HUES64 (cell line): ENCODE measurements around the gene MPO.
A peak's percentile ranks its signal among the peaks of the same experiment; 100 is the strongest.

Experiments
- H3K27ac ChIP-seq: 2 replicates; pipeline ENCODE4 v1.7.0; 2013; ENCODE audit warnings: low read depth, low read length, inconsistent platforms
- H3K27me3 ChIP-seq: 2 replicates; pipeline ENCODE4 v1.6.1; 2013; ENCODE audit warnings: mild to moderate bottlenecking, low read length; ENCODE audit not compliant: insufficient read depth
- H3K36me3 ChIP-seq: 2 replicates; pipeline ENCODE4 v1.6.1; 2013; ENCODE audit warnings: mild to moderate bottlenecking, low read length; ENCODE audit not compliant: insufficient read depth
- H3K4me1 ChIP-seq: 2 replicates; pipeline ENCODE4 v1.6.1; 2013; ENCODE audit warnings: mild to moderate bottlenecking, low read length, moderate library complexity; ENCODE audit not compliant: insufficient read depth
- H3K4me3 ChIP-seq: 2 replicates; pipeline ENCODE4 v1.5.1; 2013; ENCODE audit warnings: mild to moderate bottlenecking, low read length, moderate library complexity
- H3K9ac ChIP-seq: 2 replicates; pipeline ENCODE4 v1.6.1; 2013; ENCODE audit warnings: mild to moderate bottlenecking, low read depth, low read length
- H3K9me3 ChIP-seq: 2 replicates; pipeline ENCODE4 v1.6.1; 2013; ENCODE audit warnings: low read depth, low read length; ENCODE audit not compliant: insufficient read depth
- WGBS: fragments of 150-250, 120-280 bp; methylation state at CpG from one replicate; pipeline ENCODE4 v1.1.7; 2013; ENCODE audit warnings: missing lambda C conversion rate; 5-methylcytosine and 5-hydroxymethylcytosine counted together

MPO gene

GRCh38 chr17:58234512-58234911 is 46.2 kb downstream of the MPO start:
- Histone ChIP-seq H3K4me1 (0 out of 2 replicates have a peak, but pooled peaks cover 5% of the 10 kb centered on the region), H3K36me3 (no peaks in the 10 kb centered on the region), H3K27me3 (peaks cover 50% of the 10 kb centered on the region), H3K27ac (no peak overlapping the region), H3K9ac (no peak overlapping the region), H3K4me3 (no peak overlapping the region), H3K9me3 (no peaks in the 10 kb centered on the region)
- WGBS = 96% methylated on average over 3 of the region's 3 CpGs

- no peak overlapping the region for H3K4me3 ChIP-seq
- H3K4me1 ChIP-seq = peaks cover 13% of the 10 kb centered on the region
- no peaks in the 10 kb centered on the region for H3K9me3 ChIP-seq
- 89% methylated on average over 3 of the region's 3 CpGs for WGBS
- H3K27ac ChIP-seq = no peak overlapping the region
- H3K9ac ChIP-seq = no peak overlapping the region
- H3K36me3 ChIP-seq = no peaks in the 10 kb centered on the region
- H3K27me3 ChIP-seq = peaks cover 40% of the 10 kb centered on the region
Observed at GRCh38 chr17:58233543-58233942, 47.2 kb downstream of the MPO start.

DNA sequence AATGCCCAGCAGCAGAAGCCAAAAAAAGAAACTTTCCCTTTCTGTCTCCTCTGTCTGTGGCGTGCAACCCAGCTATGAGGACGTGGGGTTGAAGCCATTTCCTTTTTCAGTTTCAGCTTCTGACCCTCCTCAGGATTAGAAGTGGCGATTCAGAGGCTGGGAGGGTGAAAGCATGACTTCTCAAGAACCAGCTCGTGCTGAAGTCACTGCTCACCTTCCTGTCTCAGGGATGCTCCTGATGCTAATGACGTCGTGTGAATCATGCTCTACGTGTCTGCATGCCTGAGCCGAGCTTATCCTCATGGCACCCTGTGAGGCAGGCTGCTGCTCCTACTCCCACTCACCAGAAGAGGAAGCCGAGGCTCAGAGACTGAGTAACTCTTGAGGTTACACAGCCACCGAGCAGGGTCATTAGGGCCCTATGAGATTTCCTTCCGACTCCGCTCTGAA is 48.0 kb downstream of the MPO start:
- Histone ChIP-seq H3K4me3 (no peak overlapping the region), H3K36me3 (no peaks in the 10 kb centered on the region), H3K27ac (no peak overlapping the region), H3K9ac (no peak overlapping the region), H3K9me3 (no peaks in the 10 kb centered on the region), H3K27me3 (peaks cover 44% of the 10 kb centered on the region), H3K4me1 (peaks cover 18% of the 10 kb centered on the region)
- 58% methylated on average over 12 of the region's 12 CpGs for WGBS

DNA sequence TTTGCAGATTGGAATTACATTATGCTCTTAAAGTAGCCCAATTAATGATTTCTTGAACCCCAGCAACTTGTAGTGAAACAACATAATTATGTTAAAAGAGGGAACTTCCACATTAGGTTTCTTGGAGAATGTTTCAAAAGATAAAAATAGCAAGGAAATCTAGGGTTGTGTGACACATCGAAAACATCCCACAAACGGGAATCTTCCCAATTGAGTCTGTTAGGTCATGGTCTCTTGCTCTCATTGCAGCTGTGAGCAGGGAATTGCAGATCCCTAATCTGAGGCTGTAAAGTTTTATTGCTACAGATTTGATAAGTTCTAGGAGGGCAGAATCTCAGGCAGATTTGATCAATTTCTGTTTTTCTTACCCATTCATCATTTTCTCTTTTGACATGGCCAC is 49.1 kb downstream of the MPO start:
- Histone ChIP-seq H3K4me3 (no peak overlapping the region), H3K9me3 (no peaks in the 10 kb centered on the region), H3K27me3 (peaks cover 45% of the 10 kb centered on the region), H3K36me3 (no peaks in the 10 kb centered on the region), H3K27ac (no peak overlapping the region), H3K9ac (no peak overlapping the region), H3K4me1 (peaks cover 18% of the 10 kb centered on the region)
- WGBS = 96% methylated on average over 2 of the region's 2 CpGs

GRCh38 chr17:58229881-58230280 is 50.9 kb downstream of the MPO start:
- no peak overlapping the region for H3K9ac ChIP-seq
- H3K36me3 ChIP-seq = no peaks in the 10 kb centered on the region
- peaks cover 18% of the 10 kb centered on the region for H3K4me1 ChIP-seq
- H3K27me3 ChIP-seq = peaks cover 51% of the 10 kb centered on the region
- no peak overlapping the region for H3K27ac ChIP-seq
- H3K4me3 ChIP-seq = no peak overlapping the region
- 95% methylated on average over 4 of the region's 4 CpGs for WGBS
- H3K9me3 ChIP-seq = no peaks in the 10 kb centered on the region

DNA sequence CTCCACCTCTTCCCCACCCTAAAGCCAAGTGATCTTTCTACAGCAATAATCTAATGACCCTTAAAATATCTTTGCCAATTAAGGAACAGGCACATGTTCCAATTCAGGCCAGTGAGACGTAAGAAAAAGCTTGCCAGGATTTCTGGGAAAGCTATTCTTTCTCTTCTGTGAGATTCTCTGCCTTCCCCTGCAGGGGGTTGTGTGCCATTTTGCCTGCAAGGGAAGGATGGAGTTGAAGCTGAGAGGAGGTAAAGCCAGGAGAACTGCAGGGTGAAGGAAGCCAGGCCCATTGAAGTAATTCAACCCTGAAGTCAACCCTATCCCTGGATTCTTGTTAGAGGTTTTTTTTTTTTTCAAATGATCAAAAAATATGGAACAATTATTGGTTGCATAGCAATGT is 51.4 kb downstream of the MPO start:
- H3K9me3 ChIP-seq = no peaks in the 10 kb centered on the region
- peaks cover 49% of the 10 kb centered on the region for H3K27me3 ChIP-seq
- H3K27ac ChIP-seq = 0 out of 2 replicates have a peak overlapping the region, but pooled peaks have one; percentile 29
- H3K4me3 ChIP-seq = no peak overlapping the region
- 58% methylated on average over 1 of the region's 1 CpG for WGBS
- H3K9ac ChIP-seq = no peak overlapping the region
- no peaks in the 10 kb centered on the region for H3K36me3 ChIP-seq
- H3K4me1 ChIP-seq = peaks cover 21% of the 10 kb centered on the region

DNA sequence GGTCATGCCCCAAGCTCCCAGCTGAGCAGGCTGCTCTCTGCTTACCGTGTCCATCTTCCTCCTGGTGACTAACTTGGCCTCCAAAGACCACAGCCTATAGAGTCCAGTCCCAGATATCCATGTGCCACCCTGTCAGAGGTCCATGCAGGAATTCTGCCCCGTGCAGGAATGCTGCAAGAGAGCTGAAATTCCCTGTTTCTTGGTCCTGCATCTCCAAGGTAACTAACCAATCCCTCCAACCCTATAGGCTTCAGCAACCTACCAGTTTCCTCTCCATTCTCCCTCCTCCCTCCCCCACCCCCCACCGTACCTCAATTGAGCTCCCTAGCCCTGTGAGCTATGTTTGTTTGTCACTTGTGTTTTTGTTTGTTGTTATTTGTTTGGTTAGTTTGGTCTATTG is 52.1 kb downstream of the MPO start:
- Histone ChIP-seq H3K4me1 (peaks cover 25% of the 10 kb centered on the region), H3K27ac (no peak overlapping the region), H3K36me3 (no peaks in the 10 kb centered on the region), H3K27me3 (peaks cover 49% of the 10 kb centered on the region), H3K9me3 (no peaks in the 10 kb centered on the region), H3K4me3 (no peak overlapping the region), H3K9ac (no peak overlapping the region)
- WGBS = 60% methylated on average over 2 of the region's 3 CpGs

DNA sequence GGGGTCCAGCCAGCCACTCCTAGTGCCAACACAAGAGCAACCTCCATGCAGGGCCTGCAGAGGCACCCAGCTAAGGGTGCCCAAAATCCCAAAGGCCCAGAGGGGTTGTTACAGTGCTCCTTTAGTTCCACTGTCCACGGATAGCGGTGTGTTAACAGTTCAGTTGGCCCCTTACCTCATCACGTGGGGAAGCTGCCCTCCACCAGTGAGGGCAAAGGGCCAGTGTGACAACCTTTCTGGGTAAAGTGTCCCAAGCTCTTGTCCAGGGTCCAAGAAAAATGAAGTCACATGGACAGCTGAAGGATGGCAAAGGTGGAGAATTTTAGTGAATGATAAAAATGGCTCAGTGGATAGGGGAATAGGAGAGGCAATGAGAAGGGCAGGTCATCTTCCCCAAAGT is 53.0 kb downstream of the MPO start:
- WGBS = 92% methylated on average over 3 of the region's 3 CpGs
- Histone ChIP-seq H3K27me3 (peaks cover 52% of the 10 kb centered on the region), H3K4me1 (peaks cover 21% of the 10 kb centered on the region), H3K9me3 (no peaks in the 10 kb centered on the region), H3K36me3 (no peaks in the 10 kb centered on the region), H3K4me3 (no peak overlapping the region), H3K9ac (no peak overlapping the region), H3K27ac (no peak overlapping the region)

DNA sequence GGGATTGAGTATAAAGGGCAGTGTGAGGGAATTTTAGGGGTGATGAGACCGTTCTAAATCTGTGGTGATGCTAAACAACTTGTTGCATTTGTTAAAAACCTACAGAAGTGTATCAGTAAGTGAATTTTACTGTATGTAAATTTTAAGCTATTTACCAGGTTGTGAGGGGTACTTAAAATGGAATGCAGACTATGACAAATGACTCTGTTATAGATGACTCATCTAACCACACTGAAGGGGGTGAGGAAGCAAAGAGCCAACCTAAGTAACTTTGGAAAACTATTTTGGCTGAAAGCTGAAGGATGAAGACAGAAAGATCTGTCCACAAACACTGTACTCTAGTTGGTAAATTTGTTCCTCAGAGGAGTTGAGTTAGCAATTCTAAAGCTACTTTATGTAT is 56.4 kb downstream of the MPO start:
- Histone ChIP-seq H3K4me1 (peaks cover 19% of the 10 kb centered on the region), H3K27me3 (peaks cover 35% of the 10 kb centered on the region), H3K27ac (no peak overlapping the region), H3K36me3 (no peaks in the 10 kb centered on the region), H3K9ac (no peak overlapping the region), H3K4me3 (no peak overlapping the region), H3K9me3 (no peaks in the 10 kb centered on the region)
- WGBS = 37% methylated on average over 1 of the region's 1 CpG
